ENCODE measurements around the gene WFIKKN2. TPM values are rescaled to one million over a fixed set of nuclear protein-coding genes. Genes with fewer than 3 reads are reported as not detected.
"Not testable (repeated sequence)": the region's sequence is repeated elsewhere in the genome, so short reads cannot be mapped to it uniquely, and the experiment has no call there.

Gene WFIKKN2
- total and polyA plus RNA-seq, 10 of the 15 experiments (the other 5 are each of a cell fraction or from before 2014, with no cell fraction given): 0.06 TPM; not detected in 9

DNA sequence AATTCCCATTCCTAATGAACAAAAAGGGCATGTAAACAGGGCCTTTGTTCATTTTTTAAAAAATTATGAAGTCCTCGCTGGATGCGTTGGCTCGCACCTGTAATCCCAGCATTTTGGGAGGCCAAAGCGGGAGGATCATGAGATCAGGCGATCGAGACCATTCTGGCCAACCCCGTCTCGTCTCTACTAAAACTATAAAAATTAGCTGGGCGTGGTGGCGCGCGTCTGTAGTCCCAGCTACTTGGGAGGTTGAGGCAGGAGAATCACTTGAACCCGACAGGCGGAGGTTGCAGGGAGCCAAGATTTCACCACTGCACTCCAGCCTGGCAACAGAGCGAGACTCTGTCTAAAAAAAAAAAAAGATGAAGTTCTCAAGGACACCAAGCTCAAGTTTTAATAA, 24.3 kb downstream of the WFIKKN2 start:
- FAIRE-seq; H3K36me3 ChIP-seq (ENCODE audit: control insufficient read depth in 2 of 2, insufficient read depth in 2 of 2, low read length in 1 of 2); POLR2A ChIA-PET; H2AFZ ChIP-seq (ENCODE audit: control insufficient read depth, low read depth, low read length); H3K9me3 ChIP-seq (replicated peaks; ENCODE audit: control insufficient read depth, insufficient read depth, low read length); H3K4me3 ChIP-seq; H3K4me2 ChIP-seq (ENCODE audit: control insufficient read depth, insufficient read depth); H3K27me3 ChIP-seq (replicated peaks in 1 of 2; ENCODE audit: control insufficient read depth in 2 of 2, insufficient read depth in 2 of 2, low read length in 1 of 2); ATAC-seq; H4K20me1 ChIP-seq (ENCODE audit: control insufficient read depth, insufficient read depth); BruUV-seq (replicated peaks); H3K4me1 ChIP-seq (ENCODE audit: control insufficient read depth, insufficient read depth, low read length); H3K9ac ChIP-seq (ENCODE audit: control insufficient read depth, insufficient read depth, low read length); H3K27ac ChIP-seq (ENCODE audit: control insufficient read depth, insufficient read depth); DNase-seq (ENCODE audit: low read depth, low spot score): not testable (repeated sequence)
- in situ Hi-C loops (cut with MboI): loop anchor here (5.0 kb wide), 1 partner anchor 53 kb away; no protein-coding TSS in a partner anchor
- RAD21 ChIA-PET (ENCODE audit: unreplicated experiment): interaction anchor here (1.2 kb wide), 1 partner anchor 46 kb away, joined by 3 read pairs; no protein-coding TSS in a partner anchor
- WGBS (ENCODE audit: insufficient coverage, insufficient replicate concordance, low lambda C conversion rate, missing lambda C conversion rate): 88% methylated on average over 15 of the region's 15 CpGs
- H3K79me2 ChIP-seq (ENCODE audit: control insufficient read depth, insufficient read depth, low read length): peaks cover 16% of the 10 kb centered on the region
- SMC1A ChIA-PET (ENCODE audit: uncharacterized antibody, unreplicated experiment): interaction anchor here (0.6 to 1.3 kb wide), 2 partner anchors 86 to 334 kb away, joined by 3 read pairs; no protein-coding TSS in a partner anchor
- CTCF ChIA-PET: interaction anchor here (1.0 to 8.7 kb wide), 6 partner anchors 7 to 197 kb away, joined by 3 to 85 read pairs (median 3); no protein-coding TSS in a partner anchor
- intact Hi-C loops (cut with micrococcal nuclease; ENCODE audit: unreplicated experiment): loop anchor here (10.0 kb wide), 1 partner anchor 395 kb away; no protein-coding TSS in a partner anchor

DNA sequence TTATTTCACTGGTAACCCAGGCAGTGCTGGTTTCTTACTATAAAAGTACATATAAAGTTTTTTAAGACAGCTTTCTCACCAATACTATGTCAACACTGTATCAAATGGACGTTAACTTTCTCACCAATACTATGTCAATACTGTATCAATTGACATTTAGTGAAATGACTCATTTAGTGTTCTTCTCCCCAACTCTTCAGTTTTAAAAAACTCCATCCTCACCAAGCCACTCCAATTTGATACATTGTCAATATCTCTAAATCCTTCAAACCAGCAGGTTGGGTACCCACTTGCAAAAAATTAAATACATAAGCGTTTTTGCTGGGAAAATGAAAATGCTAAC, 25.9 kb downstream of the WFIKKN2 start:
- H3K4me1 ChIP-seq (ENCODE audit: control insufficient read depth, insufficient read depth, low read length): no peaks in the 10 kb centered on the region
- no peaks in the 10 kb centered on the region for H4K20me1 ChIP-seq (ENCODE audit: control insufficient read depth, insufficient read depth)
- in situ Hi-C loops (cut with MboI) (loop anchor here (5.0 kb wide), 1 partner anchor 51 kb away; no protein-coding TSS in a partner anchor), intact Hi-C loops (cut with micrococcal nuclease; ENCODE audit: unreplicated experiment) (loop anchor here (10.0 kb wide), 1 partner anchor 393 kb away; no protein-coding TSS in a partner anchor)
- 45% methylated on average over 2 of the region's 2 CpGs for WGBS (ENCODE audit: insufficient coverage, insufficient replicate concordance, low lambda C conversion rate, missing lambda C conversion rate)
- no peaks in the 10 kb centered on the region for H3K9me3 ChIP-seq (replicated peaks; ENCODE audit: control insufficient read depth, insufficient read depth, low read length)
- RAD21 ChIA-PET (ENCODE audit: unreplicated experiment): interaction anchor here (1.0 to 2.6 kb wide), 4 partner anchors 9 to 195 kb away, joined by 3 to 11 read pairs (median 4); no protein-coding TSS in a partner anchor
- no peak for TF ChIP-seq EP300 (IDR thresholded peaks at IDR 0.05; ENCODE audit: borderline replicate concordance in 1 of 2, control insufficient read depth in 1 of 2, low read depth in 2 of 2, low read length in 2 of 2)
- TF ChIP-seq ZZZ3 (IDR thresholded peaks at IDR 0.05; ENCODE audit: control insufficient read depth, insufficient read length, low read depth): no peak
- no peak for TF ChIP-seq CREM (IDR thresholded peaks at IDR 0.05; ENCODE audit: low read depth)
- TF ChIP-seq ZBED1 (IDR thresholded peaks at IDR 0.05; ENCODE audit: borderline replicate concordance): no peak
- no peak for TF ChIP-seq MYB (IDR thresholded peaks at IDR 0.05; ENCODE audit: borderline replicate concordance, low read depth, low read length)
- TF ChIP-seq, protein P1, sequence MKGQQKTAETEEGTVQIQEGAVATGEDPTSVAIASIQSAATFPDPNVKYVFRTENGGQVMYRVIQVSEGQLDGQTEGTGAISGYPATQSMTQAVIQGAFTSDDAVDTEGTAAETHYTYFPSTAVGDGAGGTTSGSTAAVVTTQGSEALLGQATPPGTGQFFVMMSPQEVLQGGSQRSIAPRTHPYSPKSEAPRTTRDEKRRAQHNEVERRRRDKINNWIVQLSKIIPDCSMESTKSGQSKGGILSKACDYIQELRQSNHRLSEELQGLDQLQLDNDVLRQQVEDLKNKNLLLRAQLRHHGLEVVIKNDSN (IDR thresholded peaks at IDR 0.05; ENCODE audit: borderline replicate concordance, extremely low read length, insufficient read depth, low read depth, low read length): no peak
- H3K27ac ChIP-seq (ENCODE audit: control insufficient read depth, insufficient read depth): no peak overlapping the region
- peaks cover 30% of the 10 kb centered on the region for H3K79me2 ChIP-seq (ENCODE audit: control insufficient read depth, insufficient read depth, low read length)
- no peaks in the 10 kb centered on the region for H3K27me3 ChIP-seq (replicated peaks in 1 of 2; ENCODE audit: control insufficient read depth in 2 of 2, insufficient read depth in 2 of 2, low read length in 1 of 2)
- H3K4me2 ChIP-seq (ENCODE audit: control insufficient read depth, insufficient read depth): no peak overlapping the region
- no peak overlapping the region for H3K9ac ChIP-seq (ENCODE audit: control insufficient read depth, insufficient read depth, low read length)
- no peak for ATAC-seq
- DNase-seq (ENCODE audit: low read depth, low spot score): no peak
- POLR2A ChIA-PET: no interaction called here
- H3K36me3 ChIP-seq (ENCODE audit: control insufficient read depth in 2 of 2, insufficient read depth in 2 of 2, low read length in 1 of 2): no peaks in the 10 kb centered on the region; a peak in 1 of 4 replicates
- no peak for FAIRE-seq
- no TSS peak for BruUV-seq (replicated peaks)
- SMC1A ChIA-PET (ENCODE audit: uncharacterized antibody, unreplicated experiment): interaction anchor here (1.1 to 5.6 kb wide), 3 partner anchors 8 to 95 kb away, joined by 3 to 46 read pairs (median 5); no protein-coding TSS in a partner anchor
- CTCF ChIA-PET: interaction anchor here (0.7 to 8.7 kb wide), 9 partner anchors 9 to 649 kb away, joined by 3 to 85 read pairs (median 7); no protein-coding TSS in a partner anchor
- H2AFZ ChIP-seq (ENCODE audit: control insufficient read depth, low read depth, low read length): no peak overlapping the region
- no peak overlapping the region for H3K4me3 ChIP-seq

Data from GM12878 (cell line).